ENCODE results near the gene FBXO11.
"Not testable (repeated sequence)": the region's sequence is repeated elsewhere in the genome, so short reads cannot be mapped to it uniquely, and the experiment has no call there.

Gene FBXO11

DNA sequence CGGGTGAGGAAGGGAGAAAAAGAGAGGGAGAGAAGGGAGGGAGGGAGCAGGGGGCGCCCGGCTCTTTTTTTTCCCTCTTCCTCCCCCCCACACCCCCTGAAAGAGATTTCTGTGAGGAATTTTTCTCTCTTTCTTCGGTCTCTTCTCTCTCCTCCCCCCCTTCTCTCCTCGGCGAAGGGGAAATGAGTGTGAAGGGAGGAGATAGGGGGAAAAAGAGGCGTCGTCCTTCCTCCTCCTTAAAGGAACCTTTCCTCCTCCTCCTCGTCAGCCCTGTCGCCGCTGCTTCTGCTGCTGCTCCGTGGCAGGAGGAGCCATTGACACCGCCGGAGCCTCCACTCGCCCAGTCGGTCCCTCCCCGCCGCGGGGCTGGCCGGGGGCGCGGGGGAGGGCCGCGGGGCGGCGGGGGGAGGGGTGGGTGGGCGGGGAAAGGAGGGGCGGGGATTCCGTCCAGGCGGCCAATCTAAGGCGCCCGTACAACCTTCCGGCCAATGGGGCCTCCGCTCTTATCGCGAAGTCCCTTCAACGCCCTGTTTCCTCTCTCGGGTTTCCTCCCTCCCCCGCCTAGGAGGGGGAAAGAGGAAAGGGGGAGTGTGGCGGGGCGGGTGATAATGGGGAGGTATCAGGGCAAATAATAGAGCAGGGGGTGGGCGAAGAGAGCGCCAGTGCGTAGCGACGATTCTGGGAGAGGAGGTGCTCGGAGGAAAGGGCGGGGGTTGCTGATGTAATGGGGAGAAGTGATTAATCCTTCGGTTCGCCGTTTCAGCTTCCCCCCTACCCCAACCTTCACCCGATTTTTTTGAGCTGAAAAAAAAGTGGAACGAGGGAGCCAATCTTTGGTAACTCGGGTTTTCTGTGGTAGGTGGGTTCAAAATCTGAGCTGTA lies at the start of gene FBXO11:
FBXO11 (minus strand) TSS at position 342 of the 882 bp plus-strand sequence. CDS start 778 bp downstream, outside the sequence.
- no peaks in the 10 kb centered on the region for H3K9me3 ChIP-seq
- H3K4me3 ChIP-seq, result peak within 1 kb of the TSS; percentile 72
- H3K36me3 ChIP-seq (replicated peaks), result no peaks in the 10 kb centered on the region
- in situ Hi-C loops (cut with MboI; ENCODE audit: low sequenced_read_pairs), result no loop called here
- peak; percentile 95 to 97 for DNase-seq (ENCODE audit: low spot score in 2 of 2)
- peaks cover 3% of the 10 kb centered on the region; the same call in 1 of the 2 replicates for H3K4me1 ChIP-seq
- no peaks in the 10 kb centered on the region for H3K27me3 ChIP-seq (ENCODE audit: low read depth)

DNA sequence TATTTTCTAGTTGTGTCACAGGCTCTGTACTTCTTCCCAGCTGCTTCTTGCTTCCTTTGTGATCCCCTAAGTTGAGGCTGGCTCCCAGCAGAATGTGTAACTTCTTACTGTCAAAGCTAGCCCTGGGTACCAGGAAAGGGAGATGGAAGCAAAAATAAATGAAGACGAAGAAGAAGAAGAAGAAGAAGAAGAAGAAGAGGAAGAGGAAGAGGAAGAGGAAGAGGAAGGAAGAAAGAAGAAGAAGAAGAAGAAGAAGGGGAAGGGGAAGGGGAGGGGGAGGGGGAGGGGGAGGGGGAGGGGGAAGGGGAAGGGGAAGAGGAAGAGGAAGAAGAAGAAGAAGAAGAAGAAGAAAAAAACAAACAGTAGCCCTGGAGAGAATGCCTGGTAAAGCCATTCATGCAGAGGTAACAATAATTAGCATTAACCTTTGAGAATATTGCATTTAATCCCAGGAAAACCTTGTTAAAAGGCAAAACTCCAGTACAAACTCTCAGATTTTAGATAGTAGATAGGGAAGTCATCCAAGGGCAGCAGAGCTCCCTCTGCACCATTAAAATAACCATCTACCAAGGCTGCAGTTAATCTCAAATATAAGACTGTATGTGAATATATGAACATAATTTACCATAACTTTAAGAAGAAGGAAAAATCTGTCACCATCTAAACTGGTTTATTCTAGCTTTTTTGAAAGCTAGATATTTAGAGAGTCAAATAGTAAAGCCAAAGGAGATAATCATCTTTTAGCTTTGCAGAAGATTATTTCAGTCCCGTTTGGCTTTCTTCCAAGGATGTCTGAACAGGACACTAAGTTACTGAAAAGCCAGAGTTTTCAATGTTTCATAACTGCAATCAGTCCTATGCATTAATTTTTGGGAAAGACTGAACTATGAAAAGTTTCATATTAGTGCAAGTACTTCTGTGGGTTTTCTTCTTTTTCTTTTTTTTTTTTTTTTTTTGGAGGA lies 44.3 kb upstream of the FBXO11 start:
- Histone ChIP-seq H3K4me3 (no peak overlapping the region), H3K9me3 (no peaks in the 10 kb centered on the region), H3K36me3 (replicated peaks) (no peaks in the 10 kb centered on the region), H3K4me1 (no peaks in the 10 kb centered on the region), H3K27me3 (ENCODE audit: low read depth) (no peaks in the 10 kb centered on the region)
- DNase-seq (ENCODE audit: low spot score in 2 of 2), result no peak
- in situ Hi-C loops (cut with MboI; ENCODE audit: low sequenced_read_pairs), result no loop called here

GRCh38 chr2:47946593-47946992 lies 40.3 kb upstream of the FBXO11 start:
- H3K36me3 ChIP-seq (replicated peaks), result no peaks in the 10 kb centered on the region
- DNase-seq (ENCODE audit: low spot score in 2 of 2), result no peak
- no peaks in the 10 kb centered on the region for H3K4me1 ChIP-seq
- H3K9me3 ChIP-seq, result no peaks in the 10 kb centered on the region
- no peak overlapping the region for H3K4me3 ChIP-seq
- H3K27me3 ChIP-seq (ENCODE audit: low read depth), result no peaks in the 10 kb centered on the region
- in situ Hi-C loops (cut with MboI; ENCODE audit: low sequenced_read_pairs), result no loop called here

DNA sequence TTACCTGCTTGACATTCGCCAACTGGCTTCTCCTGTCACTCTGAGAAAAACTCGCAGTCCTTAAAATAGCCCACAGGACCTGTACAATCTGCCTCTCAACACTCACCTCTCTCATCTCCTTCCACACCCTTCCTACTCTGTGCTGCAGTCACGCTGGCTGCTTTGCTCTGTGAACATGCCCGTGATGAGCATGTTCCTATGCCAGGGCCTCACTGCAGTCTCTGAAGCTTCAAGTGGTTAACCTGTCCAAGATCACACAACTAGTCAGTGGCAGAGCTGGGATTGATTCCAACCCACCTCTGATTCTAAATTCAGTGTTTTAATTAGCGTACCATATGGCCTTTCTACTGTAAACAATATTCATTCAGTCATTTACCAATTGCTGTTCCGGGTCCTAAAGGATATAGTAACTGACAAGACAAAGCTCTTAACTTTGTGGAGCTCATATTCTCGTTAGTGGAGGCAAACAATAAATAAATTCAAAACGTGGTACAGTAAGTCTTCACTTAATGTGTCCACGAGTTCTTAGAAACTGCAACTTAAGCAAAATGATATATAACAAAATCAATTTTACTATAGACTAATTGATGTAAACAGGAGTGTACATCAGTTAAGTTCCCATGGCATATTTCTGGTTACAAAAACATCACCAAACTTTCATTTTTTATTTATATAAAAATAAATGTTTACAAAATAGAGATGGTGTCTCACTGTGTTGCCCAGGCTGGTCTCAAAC lies 38.9 kb upstream of the FBXO11 start:
- in situ Hi-C loops (cut with MboI; ENCODE audit: low sequenced_read_pairs), result no loop called here
- H3K4me1 ChIP-seq, result no peaks in the 10 kb centered on the region
- H3K36me3 ChIP-seq (replicated peaks), result no peaks in the 10 kb centered on the region
- no peak for DNase-seq (ENCODE audit: low spot score in 2 of 2)
- H3K9me3 ChIP-seq, result no peaks in the 10 kb centered on the region
- 0 out of 2 replicates have a peak, but pooled peaks cover 4% of the 10 kb centered on the region for H3K27me3 ChIP-seq (ENCODE audit: low read depth)
- H3K4me3 ChIP-seq, result no peak overlapping the region

DNA sequence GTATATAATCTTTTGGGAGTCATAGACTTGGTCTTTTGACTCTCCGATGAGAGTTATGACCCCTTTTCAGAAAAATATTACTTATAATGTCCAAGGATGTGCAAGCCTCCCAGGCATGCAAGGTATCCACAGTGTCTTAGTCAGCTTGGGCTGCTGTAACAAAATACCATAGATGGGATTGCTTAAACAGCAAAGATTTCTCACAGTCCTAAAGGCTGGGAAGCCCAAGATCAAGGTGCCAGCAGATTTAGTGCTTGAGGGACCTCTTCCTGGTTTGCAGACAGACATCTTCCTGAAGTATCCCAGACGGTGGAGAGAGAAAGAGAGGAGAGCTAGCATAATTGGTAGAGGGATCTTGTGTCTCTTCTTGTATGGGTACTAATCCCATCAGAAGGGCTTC lies 35.6 kb upstream of the FBXO11 start:
- no peaks in the 10 kb centered on the region for H3K36me3 ChIP-seq (replicated peaks)
- 0 out of 2 replicates have a peak, but pooled peaks cover 4% of the 10 kb centered on the region for H3K27me3 ChIP-seq (ENCODE audit: low read depth)
- H3K9me3 ChIP-seq, result no peaks in the 10 kb centered on the region
- H3K4me1 ChIP-seq, result no peaks in the 10 kb centered on the region
- no peak for DNase-seq (ENCODE audit: low spot score in 2 of 2)
- H3K4me3 ChIP-seq, result no peak overlapping the region
- in situ Hi-C loops (cut with MboI; ENCODE audit: low sequenced_read_pairs), result no loop called here

GRCh38 chr2:47937677-47938076 lies 31.4 kb upstream of the FBXO11 start:
- no peak overlapping the region for H3K4me3 ChIP-seq
- no peaks in the 10 kb centered on the region for H3K36me3 ChIP-seq (replicated peaks)
- H3K4me1 ChIP-seq, result no peaks in the 10 kb centered on the region
- no peaks in the 10 kb centered on the region for H3K9me3 ChIP-seq
- 0 out of 2 replicates have a peak, but pooled peaks cover 4% of the 10 kb centered on the region for H3K27me3 ChIP-seq (ENCODE audit: low read depth)
- DNase-seq (ENCODE audit: low spot score in 2 of 2), result no peak
- in situ Hi-C loops (cut with MboI; ENCODE audit: low sequenced_read_pairs), result no loop called here

DNA sequence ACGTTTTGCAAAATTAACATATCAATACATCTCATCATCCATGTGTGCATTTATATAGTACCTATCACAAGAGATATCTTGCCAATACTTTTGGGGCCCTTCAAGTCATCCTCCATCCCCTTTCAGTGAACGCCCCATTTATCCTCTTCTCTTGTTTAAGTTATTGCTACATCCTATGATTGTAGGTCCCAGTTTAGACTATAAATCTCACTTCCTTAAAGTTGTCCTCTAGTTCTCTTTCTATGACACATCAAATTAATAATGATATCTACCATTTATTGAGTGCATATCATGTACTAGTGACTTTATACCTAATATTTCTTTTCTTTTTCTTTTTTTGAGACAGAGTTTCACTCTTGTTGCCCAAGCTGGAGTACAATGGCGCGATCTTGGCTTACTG lies 28.8 kb upstream of the FBXO11 start:
- in situ Hi-C loops (cut with MboI; ENCODE audit: low sequenced_read_pairs), result no loop called here
- Histone ChIP-seq H3K4me3 (no peak overlapping the region), H3K9me3 (no peaks in the 10 kb centered on the region), H3K4me1 (no peaks in the 10 kb centered on the region), H3K27me3 (ENCODE audit: low read depth) (no peaks in the 10 kb centered on the region), H3K36me3 (replicated peaks) (no peaks in the 10 kb centered on the region)
- DNase-seq (ENCODE audit: low spot score in 2 of 2), result no peak

DNA sequence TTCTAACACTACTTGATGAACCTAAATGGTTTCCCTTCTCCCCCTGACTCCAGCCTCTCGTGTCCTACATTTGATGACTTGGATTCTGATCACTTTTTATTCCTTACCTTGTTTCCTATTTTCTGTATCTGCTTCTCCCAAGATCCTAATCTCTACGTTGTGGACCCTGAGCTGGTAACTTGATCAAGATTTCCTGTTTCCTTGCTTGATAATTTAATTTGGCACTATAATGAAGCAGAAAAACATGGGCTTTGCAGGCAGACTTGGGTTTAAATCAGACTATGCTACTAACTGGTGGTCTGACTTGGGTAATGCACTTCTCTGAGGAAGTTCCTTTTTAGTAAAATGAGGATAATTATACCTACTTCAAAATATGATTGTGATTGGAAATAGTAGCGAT lies 11.7 kb upstream of the FBXO11 start:
- Histone ChIP-seq H3K27me3 (ENCODE audit: low read depth) (no peaks in the 10 kb centered on the region), H3K4me1 (no peaks in the 10 kb centered on the region), H3K9me3 (no peaks in the 10 kb centered on the region), H3K36me3 (replicated peaks) (no peaks in the 10 kb centered on the region), H3K4me3 (no peak overlapping the region)
- no peak for DNase-seq (ENCODE audit: low spot score in 2 of 2)
- in situ Hi-C loops (cut with MboI; ENCODE audit: low sequenced_read_pairs), result no loop called here

GRCh38 chr2:47917276-47917961 lies 11.1 kb upstream of the FBXO11 start:
- H3K36me3 ChIP-seq (replicated peaks), result no peaks in the 10 kb centered on the region
- no peaks in the 10 kb centered on the region for H3K27me3 ChIP-seq (ENCODE audit: low read depth)
- in situ Hi-C loops (cut with MboI; ENCODE audit: low sequenced_read_pairs), result no loop called here
- DNase-seq (ENCODE audit: low spot score in 2 of 2), result no peak
- no peaks in the 10 kb centered on the region for H3K4me1 ChIP-seq
- H3K4me3 ChIP-seq, result no peak overlapping the region
- H3K9me3 ChIP-seq, result no peaks in the 10 kb centered on the region

- H3K9me3 ChIP-seq, result no peaks in the 10 kb centered on the region
- in situ Hi-C loops (cut with MboI; ENCODE audit: low sequenced_read_pairs), result no loop called here
- no peak overlapping the region for H3K4me3 ChIP-seq
- no peak for DNase-seq (ENCODE audit: low spot score in 2 of 2)
- H3K27me3 ChIP-seq (ENCODE audit: low read depth), result no peaks in the 10 kb centered on the region
- no peaks in the 10 kb centered on the region for H3K36me3 ChIP-seq (replicated peaks)
- no peaks in the 10 kb centered on the region for H3K4me1 ChIP-seq
Observed at GRCh38 chr2:47916412-47916811, 10.1 kb upstream of the FBXO11 start.

- in situ Hi-C loops (cut with MboI; ENCODE audit: low sequenced_read_pairs); H3K9me3 ChIP-seq; DNase-seq (ENCODE audit: low spot score in 2 of 2); H3K4me3 ChIP-seq; H3K27me3 ChIP-seq (ENCODE audit: low read depth); H3K4me1 ChIP-seq; H3K36me3 ChIP-seq (replicated peaks): not testable (repeated sequence)
Observed at GRCh38 chr2:47910662-47911061, 4.4 kb upstream of the FBXO11 start.

- peaks cover 3% of the 10 kb centered on the region; the same call in 1 of the 2 replicates for H3K4me1 ChIP-seq
- H3K36me3 ChIP-seq (replicated peaks), result no peaks in the 10 kb centered on the region
- no peak for DNase-seq (ENCODE audit: low spot score in 2 of 2)
- no peaks in the 10 kb centered on the region for H3K9me3 ChIP-seq
- in situ Hi-C loops (cut with MboI; ENCODE audit: low sequenced_read_pairs), result no loop called here
- H3K4me3 ChIP-seq, result no peak overlapping the region
- H3K27me3 ChIP-seq (ENCODE audit: low read depth), result no peaks in the 10 kb centered on the region
Observed at GRCh38 chr2:47908682-47909081, 2.4 kb upstream of the FBXO11 start.
